HG02678 (cell line): Measurements from ENCODE around the gene PHLDA3.
"Not testable (repeated sequence)": the region's sequence is repeated elsewhere in the genome, so short reads cannot be mapped to it uniquely, and the experiment has no call there.

Experiments
- ATAC-seq: cut with Tn5 transposase; IDR thresholded peaks from one replicate; pipeline ENCODE4 v1.9.1; 2021; ENCODE audit warnings: mild to moderate bottlenecking, moderate library complexity; ENCODE audit not compliant: unreplicated experiment

PHLDA3 gene

GRCh38 chr1:201488830-201489589, 20.0 kb upstream of the PHLDA3 start:
- no peak for ATAC-seq

GRCh38 chr1:201487742-201488141, 18.8 kb upstream of the PHLDA3 start:
- ATAC-seq, result no peak

- no peak for ATAC-seq
Observed at GRCh38 chr1:201486187-201486586, 17.2 kb upstream of the PHLDA3 start.

GRCh38 chr1:201485184-201485774, 16.3 kb upstream of the PHLDA3 start:
- ATAC-seq, result no peak

- no peak for ATAC-seq
Observed at GRCh38 chr1:201483373-201483949, 14.5 kb upstream of the PHLDA3 start.

GRCh38 chr1:201482755-201483154, 13.8 kb upstream of the PHLDA3 start:
- ATAC-seq, result no peak

GRCh38 chr1:201481761-201482493, 12.9 kb upstream of the PHLDA3 start:
- ATAC-seq, result peak; percentile 73

GRCh38 chr1:201481004-201481380, 12.0 kb upstream of the PHLDA3 start:
- no peak for ATAC-seq

- peak; percentile 57 for ATAC-seq
Observed at GRCh38 chr1:201480231-201481003, 11.4 kb upstream of the PHLDA3 start.

GRCh38 chr1:201479201-201479730, 10.3 kb upstream of the PHLDA3 start:
- no peak for ATAC-seq

- not testable (repeated sequence) for ATAC-seq
Observed at GRCh38 chr1:201478666-201479065, 9.7 kb upstream of the PHLDA3 start.

- ATAC-seq, result no peak
Observed at GRCh38 chr1:201476670-201477344, 7.8 kb upstream of the PHLDA3 start.

- no peak for ATAC-seq
Observed at GRCh38 chr1:201475915-201476669, 7.1 kb upstream of the PHLDA3 start.

GRCh38 chr1:201475130-201475529, 6.1 kb upstream of the PHLDA3 start:
- ATAC-seq, result no peak

GRCh38 chr1:201473296-201473695, 4.3 kb upstream of the PHLDA3 start:
- ATAC-seq, result no peak

- not testable (repeated sequence) for ATAC-seq
Observed at GRCh38 chr1:201472321-201472720, 3.3 kb upstream of the PHLDA3 start.

GRCh38 chr1:201471772-201472171, 2.8 kb upstream of the PHLDA3 start:
- ATAC-seq, result no peak

- no peak for ATAC-seq
Observed at GRCh38 chr1:201470581-201470980, 1.6 kb upstream of the PHLDA3 start.

GRCh38 chr1:201469645-201470074, 672 bp upstream of the PHLDA3 start:
- ATAC-seq, result no peak
